ENCODE measurements around the gene HIF3A.

GRCh38 chr19:46381756-46382345 is 85.0 kb downstream of the HIF3A start:
- TF ChIP-seq, protein P1, sequence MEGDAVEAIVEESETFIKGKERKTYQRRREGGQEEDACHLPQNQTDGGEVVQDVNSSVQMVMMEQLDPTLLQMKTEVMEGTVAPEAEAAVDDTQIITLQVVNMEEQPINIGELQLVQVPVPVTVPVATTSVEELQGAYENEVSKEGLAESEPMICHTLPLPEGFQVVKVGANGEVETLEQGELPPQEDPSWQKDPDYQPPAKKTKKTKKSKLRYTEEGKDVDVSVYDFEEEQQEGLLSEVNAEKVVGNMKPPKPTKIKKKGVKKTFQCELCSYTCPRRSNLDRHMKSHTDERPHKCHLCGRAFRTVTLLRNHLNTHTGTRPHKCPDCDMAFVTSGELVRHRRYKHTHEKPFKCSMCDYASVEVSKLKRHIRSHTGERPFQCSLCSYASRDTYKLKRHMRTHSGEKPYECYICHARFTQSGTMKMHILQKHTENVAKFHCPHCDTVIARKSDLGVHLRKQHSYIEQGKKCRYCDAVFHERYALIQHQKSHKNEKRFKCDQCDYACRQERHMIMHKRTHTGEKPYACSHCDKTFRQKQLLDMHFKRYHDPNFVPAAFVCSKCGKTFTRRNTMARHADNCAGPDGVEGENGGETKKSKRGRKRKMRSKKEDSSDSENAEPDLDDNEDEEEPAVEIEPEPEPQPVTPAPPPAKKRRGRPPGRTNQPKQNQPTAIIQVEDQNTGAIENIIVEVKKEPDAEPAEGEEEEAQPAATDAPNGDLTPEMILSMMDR (conservative IDR thresholded peaks at IDR 0.05; ENCODE audit: low read depth, low read length), result no peak
- TF ChIP-seq EZH2 (IDR thresholded peaks at IDR 0.05; ENCODE audit: borderline replicate concordance, low read depth, low read length, poor library complexity, severe bottlenecking), result no peak
